Fibroblast of gingiva (primary cell): ENCODE measurements around the gene NOL4L.

Source experiments
- DNase-seq: peaks from one replicate; pipeline ENCODE4 v3.0.0-alpha.2; 2011; ENCODE audit warnings: low read depth

Gene NOL4L

GRCh38 chr20:32523613-32524213, 61.4 kb downstream of the NOL4L start:
- DNase-seq = no peak

GRCh38 chr20:32522776-32523612, 62.1 kb downstream of the NOL4L start:
- no peak for DNase-seq

- no peak for DNase-seq
Measured at GRCh38 chr20:32522526-32522775, 62.7 kb downstream of the NOL4L start.

GRCh38 chr20:32521780-32522525, 63.2 kb downstream of the NOL4L start:
- DNase-seq = peak; percentile 34

DNA sequence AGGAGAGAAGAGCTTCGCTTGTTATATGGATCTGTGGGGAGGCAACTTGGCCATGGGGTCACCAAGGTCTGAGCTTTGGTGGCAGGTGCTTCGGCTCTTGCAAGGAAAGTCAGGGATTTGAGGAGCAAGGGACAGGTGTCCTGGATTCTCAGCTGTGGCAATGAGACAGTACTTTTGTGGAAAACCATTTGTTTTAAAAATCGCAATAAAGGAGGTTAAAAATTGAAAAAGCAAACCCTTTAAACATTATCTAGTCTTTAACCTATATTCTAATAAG, 64.3 kb downstream of the NOL4L start:
- DNase-seq = no peak

DNA sequence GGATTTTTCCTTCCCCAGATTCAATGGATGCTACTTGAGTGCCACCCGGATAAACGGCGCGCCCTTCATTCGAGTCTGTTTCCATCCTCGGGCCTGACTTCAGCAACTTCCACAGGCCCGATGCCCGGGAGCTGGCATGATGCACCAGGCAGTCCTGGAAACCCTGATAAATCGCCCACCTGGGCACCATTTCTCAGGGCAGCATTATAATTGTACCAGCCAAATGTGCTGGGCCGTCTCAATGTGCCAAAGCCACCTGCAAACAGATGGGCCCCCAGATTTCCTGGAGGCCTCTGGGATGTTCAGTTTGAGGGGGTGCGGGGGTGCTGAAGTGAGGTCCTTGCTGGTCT, 65.8 kb downstream of the NOL4L start:
- DNase-seq = no peak

DNA sequence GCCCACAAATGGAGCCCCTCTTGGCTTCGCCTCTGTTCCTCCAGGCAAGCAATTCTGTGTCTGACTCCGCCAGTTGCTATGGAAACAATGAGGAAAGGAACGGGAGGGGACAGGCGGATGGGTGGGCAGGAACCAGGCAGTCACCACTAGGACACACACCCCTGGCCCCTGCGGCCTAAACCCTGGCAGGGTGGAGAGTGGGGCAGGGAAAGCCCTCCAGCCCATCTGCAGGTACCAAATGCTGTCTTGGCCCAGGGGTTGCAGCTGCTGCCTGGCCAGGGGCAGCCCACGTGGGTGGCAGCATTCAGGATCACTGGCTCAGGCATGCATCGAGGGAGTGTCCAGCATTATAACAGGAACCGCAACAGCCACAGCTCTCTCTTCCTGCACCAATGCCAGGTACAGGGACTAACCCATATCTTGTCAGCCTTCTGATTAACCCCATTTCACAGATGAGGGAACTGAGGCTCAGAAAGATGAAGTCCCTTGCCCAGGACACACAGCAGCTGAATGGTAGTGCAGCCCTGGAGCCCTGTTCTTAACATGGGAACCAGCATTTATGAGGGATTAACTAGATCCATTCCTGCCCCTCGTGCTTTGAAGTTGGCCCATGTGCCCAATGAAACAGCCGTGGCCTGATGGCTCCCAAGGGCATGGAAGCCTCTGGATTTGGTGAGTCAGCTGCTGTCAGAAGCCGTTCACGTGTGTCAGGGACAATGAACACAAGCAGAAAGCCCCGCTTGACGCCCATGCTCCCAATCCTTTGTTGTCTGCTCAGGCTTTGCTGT, 66.3 kb downstream of the NOL4L start:
- DNase-seq = no peak

DNA sequence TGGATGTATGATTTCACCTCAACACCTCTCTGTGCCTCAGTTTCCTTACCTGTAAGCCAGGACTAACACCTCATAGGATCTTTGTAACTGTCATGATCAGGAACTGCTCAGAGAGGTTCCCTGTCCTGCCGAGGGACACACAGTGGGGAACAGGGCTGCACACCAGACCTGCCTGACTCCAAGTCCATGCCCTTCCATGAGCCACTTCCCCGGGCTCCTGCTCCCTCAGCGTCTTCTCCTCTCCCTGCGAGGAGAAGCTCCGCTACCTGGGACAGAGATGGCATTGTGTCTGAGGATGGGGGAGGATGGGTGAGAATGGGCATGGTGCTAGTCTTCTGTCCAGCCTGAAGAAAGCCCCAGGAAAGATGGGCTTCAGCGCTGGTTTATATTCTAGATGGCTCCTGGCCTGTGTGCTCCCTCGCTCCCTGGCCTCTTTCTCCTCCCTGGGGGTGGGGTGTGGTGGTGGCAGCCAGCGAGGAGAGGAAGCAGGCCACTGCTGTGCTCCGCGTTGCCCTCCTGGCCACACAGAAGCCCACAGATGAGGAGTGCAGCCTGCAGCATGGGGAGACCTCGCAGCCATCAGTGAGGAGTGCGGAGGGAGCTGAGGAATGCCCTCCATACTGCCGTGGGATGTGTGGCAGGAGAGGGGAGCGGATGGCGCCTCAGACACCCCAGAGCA, 67.1 kb downstream of the NOL4L start:
- no peak for DNase-seq

DNA sequence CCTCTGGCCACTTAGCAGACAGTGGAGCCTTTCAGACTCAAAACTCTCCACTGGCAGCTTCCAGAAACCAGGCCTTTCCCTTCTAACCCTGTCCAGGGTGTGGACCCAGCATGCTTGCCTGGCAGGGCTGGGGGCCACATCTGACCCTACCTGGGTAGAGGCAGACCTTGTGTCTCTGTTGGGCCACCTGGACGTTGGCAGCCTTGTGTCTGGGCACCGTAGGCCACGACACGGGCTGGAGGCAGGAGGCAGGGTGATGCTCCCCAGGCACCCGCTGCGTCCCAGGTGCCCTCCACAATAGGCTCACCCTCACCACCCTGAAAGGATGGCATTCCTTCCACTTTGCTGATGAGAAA, 67.6 kb downstream of the NOL4L start:
- no peak for DNase-seq

DNA sequence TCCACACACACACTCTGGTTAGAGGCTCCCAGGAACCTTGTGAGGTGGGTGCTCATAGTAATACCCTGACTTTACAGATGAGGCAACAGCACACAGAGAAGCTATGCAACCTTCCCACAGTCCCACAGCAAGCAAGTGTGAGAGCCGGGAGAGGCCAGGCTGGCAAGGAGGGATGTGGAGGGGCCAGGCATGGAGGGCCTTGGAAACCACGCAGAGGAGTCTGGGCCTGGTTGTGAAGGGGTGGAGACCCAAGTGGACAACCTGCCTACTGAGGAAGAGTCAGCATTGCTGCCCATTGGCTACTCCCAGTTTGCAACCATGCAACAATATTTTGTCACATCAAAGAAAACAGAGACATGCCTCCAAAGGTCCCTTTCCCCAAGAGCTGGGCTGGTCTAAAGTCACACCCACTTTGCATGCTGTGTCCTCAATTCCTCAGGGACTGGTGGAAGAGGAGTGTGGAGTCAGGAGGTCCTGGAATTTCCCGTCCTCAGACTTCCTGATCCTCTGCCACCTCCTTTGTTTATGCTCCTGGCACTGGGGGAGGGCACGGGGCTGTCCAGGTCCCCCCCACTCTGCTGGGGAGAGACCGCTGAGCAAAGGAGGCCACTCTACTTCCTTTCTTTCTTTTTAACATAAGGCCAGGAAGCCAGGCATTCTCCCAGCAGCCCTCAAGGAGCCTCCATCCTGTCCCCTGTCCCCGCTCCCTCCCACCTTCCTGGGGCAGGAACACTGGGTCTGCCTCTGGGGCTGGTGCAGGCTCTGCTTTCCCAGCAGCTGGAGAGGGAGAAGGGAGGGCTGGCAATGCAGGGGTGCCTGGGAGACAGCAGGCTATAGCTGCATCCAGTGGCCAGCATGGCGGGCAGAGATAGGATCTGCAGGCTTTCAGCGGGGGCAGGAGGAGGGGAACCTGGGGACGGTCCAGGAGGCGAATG, 68.3 kb downstream of the NOL4L start:
- no peak for DNase-seq

DNA sequence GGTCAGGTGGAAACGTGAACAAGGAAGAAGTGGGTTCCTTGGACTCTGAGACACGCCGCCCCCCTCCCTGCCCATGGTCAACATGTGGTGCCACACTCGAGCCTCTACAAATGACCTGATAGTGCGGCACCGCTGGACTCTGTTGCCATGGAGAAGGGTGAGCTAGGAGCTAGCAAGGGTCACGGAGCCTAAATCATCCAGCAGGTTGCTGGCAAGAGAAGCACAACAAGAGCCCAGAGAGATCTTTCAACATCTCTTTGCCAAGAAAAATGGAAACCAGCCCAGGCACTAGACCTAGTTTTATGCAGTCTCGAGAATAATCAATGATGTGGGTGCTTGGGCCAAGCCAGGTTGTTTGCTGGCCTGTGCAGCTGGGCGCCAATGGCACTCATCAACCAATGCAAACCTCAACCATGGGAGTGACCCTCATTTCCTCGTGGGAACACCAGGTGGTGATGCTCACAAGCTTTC, 69.5 kb downstream of the NOL4L start:
- DNase-seq = no peak

DNA sequence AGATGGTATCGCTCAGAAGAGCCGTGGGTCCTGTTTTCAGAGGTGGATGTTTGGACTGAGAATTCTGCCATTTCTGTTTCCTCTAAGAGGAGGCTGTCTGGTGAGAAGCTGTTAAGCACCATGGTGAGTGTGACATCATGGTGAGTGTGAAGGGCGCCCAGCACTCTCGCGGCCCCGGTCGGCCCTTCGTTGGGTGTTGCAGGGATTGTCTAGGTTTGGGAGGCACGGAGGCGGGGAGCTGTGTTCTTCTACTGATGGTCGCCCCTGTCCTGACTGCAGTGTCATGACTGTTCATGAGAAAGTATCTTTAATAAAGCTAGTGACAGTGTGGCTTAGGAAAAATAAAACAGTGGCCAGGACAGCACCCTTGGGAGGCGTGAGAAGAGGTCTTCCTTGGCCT, 70.4 kb downstream of the NOL4L start:
- DNase-seq = no peak

GRCh38 chr20:32513031-32513866, 71.9 kb downstream of the NOL4L start:
- no peak for DNase-seq

DNA sequence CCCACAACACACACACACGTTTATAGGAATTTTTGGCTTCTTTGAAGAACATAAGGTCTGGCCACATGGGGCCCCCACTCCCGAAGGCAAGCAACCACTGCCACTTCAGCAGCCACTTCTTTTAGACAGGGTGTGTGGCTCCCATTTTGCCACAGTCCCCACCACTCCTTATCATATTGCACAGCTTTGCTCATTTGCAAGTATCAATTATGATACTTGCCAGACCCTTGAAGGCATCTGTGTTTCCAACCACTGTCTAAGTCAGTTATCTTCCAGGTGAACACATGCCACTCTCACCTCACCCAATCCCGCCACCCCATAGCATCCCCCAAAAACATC, 73.1 kb downstream of the NOL4L start:
- no peak for DNase-seq

- no peak for DNase-seq
Measured at GRCh38 chr20:32511358-32512046, 73.6 kb downstream of the NOL4L start.

DNA sequence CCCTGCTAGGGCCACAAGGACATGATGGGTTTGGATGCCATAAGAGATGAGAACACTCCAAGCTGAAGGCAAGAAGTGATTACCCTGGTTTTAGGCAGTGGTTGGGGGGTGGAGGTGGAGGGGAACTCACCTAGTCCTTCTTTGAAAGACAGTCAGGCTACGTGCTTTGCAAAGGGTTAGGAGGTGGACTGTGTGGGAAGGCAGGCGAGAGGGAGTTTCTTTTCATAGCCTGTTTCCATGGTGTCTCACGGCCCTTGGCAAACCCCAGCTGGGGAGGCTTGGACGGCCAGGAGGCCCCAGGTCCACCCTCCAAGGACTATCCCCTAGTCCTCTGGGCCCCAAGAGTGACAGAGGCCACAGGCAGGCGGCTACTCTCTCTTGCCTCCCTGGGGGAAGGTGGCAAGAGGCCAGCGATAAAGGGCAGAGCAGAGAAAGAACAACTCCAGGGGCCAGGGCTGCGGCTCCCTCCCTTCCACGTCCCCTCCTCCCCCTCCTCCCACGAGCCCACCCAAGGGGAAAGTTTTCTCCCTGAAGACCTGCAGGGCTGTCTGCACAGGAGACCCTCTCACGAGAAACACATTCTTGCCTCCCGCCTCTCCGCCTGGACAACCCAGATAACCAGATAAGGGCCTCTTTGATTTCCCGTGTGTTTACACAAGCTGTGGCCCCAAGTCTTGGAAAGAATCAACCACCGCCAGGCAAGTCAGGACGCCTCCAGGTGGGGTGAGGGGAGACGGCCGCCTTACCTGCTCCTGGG, 74.4 kb downstream of the NOL4L start:
- no peak for DNase-seq

GRCh38 chr20:32510120-32510600, 75.0 kb downstream of the NOL4L start:
- DNase-seq = no peak

- DNase-seq = peak; percentile 23
Measured at GRCh38 chr20:32509639-32510066, 75.5 kb downstream of the NOL4L start.

GRCh38 chr20:32508775-32509119, 76.4 kb downstream of the NOL4L start:
- no peak for DNase-seq
